Nasal cavity respiratory epithelium epithelial cell of viscerocranial mucosa (primary cell): Measurements from ENCODE around the gene FLII. TPM values are rescaled to one million over a fixed set of nuclear protein-coding genes. Genes with fewer than 3 reads are reported as not detected.

Experiments
- total RNA-seq: library from RNA; depleted of rRNA; stranded (reverse); fragments of >200 nt; gene quantifications from 2 replicates; pipeline ENCODE4 v1.2.3, GENCODE V29; 2014

Gene FLII
- 383 and 510 TPM in 2 replicates for total RNA-seq

GRCh38 chr17:18258356-18259038, at the start of gene FLII:
Gene FLII (minus strand): TSS chr17:18258738. CDS start chr17:18258690, 48 bp downstream.

GRCh38 chr17:18260332-18261145, 2.0 kb upstream of the FLII start, which contains the start of gene MIEF2:
Gene MIEF2 (plus strand): TSS chr17:18260662. CDS start chr17:18262721, 2,059 bp downstream.

GRCh38 chr17:18225121-18225641, 33.4 kb downstream of the FLII start, which contains the start of gene LLGL1:
Gene LLGL1 (plus strand): TSS chr17:18225635. CDS start chr17:18225683, 48 bp downstream.

Other genes with a start within 250 kb of the FLII start
- 9.9 and 14.6 TPM in 2 replicates for gene ATPAF2, start 219.6 kb downstream of the FLII start, total RNA-seq
- 9.9 and 15.9 TPM in 2 replicates for gene GID4, start 219.3 kb downstream of the FLII start, total RNA-seq
- 21.2 and 30.5 TPM in 2 replicates for gene DRG2, start 170.8 kb downstream of the FLII start, total RNA-seq
- under 0.01 and 0.57 TPM in 2 replicates for gene MYO15A, start 150.0 kb downstream of the FLII start, total RNA-seq
- gene ALKBH5, start 74.9 kb downstream of the FLII start, total RNA-seq = 123 and 127 TPM in 2 replicates
- gene LLGL1, start 33.1 kb downstream of the FLII start, total RNA-seq = 16.1 and 31.9 TPM in 2 replicates
- gene MIEF2, start 1.9 kb upstream of the FLII start, total RNA-seq = 13.8 and 16.1 TPM in 2 replicates
- gene TOP3A, start 56.3 kb upstream of the FLII start, total RNA-seq = 19.1 and 22.8 TPM in 2 replicates
- gene SMCR8, start 56.6 kb upstream of the FLII start, total RNA-seq = 19.5 and 37.1 TPM in 2 replicates
- gene SHMT1, start 104.8 kb upstream of the FLII start, total RNA-seq = 8.5 and 11.7 TPM in 2 replicates
- gene EVPLL, start 119.0 kb upstream of the FLII start, total RNA-seq = 1.4 and 2.3 TPM in 2 replicates
- under 0.01 and 0.21 TPM in 2 replicates for gene LGALS9C, start 218.1 kb upstream of the FLII start, total RNA-seq